ENCODE data around the gene RXRA. TPM values are rescaled to one million over a fixed set of nuclear protein-coding genes. Genes with fewer than 3 reads are reported as not detected.
A peak's percentile ranks its signal among the peaks of the same experiment; 100 is the strongest.

RXRA gene
- total and polyA plus RNA-seq, 2 of the 13 experiments (the other 11 are each of a cell fraction or from before 2014, with no cell fraction given) = 18.9 to 29.2 TPM

GRCh38 chr9:134328341-134328840 lies 2.1 kb downstream of the RXRA start (continued):
- TF ChIP-seq AFF4 (CRISPR knock-in tag; IDR thresholded peaks at IDR 0.05) = 0 out of 2 replicates have a peak, but pooled peaks have one; percentile 19
- TF ChIP-seq CTCF (CRISPR knock-in tag; IDR thresholded peaks at IDR 0.05) = peak; percentile 2; the same call in 1 of the 2 replicates
- TF ChIP-seq HNF1B (CRISPR knock-in tag; IDR thresholded peaks at IDR 0.05) = no peak
- no peak for TF ChIP-seq ZC3H13 (CRISPR knock-in tag; IDR thresholded peaks at IDR 0.05)
- TF ChIP-seq HCFC1 (IDR thresholded peaks at IDR 0.05; ENCODE audit: low read depth, low read length) = no peak
- no peak for TF ChIP-seq JUN (CRISPR knock-in tag; IDR thresholded peaks at IDR 0.05)
- no peak for TF ChIP-seq NR2C2 (CRISPR knock-in tag; IDR thresholded peaks at IDR 0.05; ENCODE audit: borderline replicate concordance)
- TF ChIP-seq NR2F1 (CRISPR knock-in tag; IDR thresholded peaks at IDR 0.05) = no peak
- TF ChIP-seq NFE2 (CRISPR knock-in tag; IDR thresholded peaks at IDR 0.05) = no peak
- no peak for TF ChIP-seq ARNT (IDR thresholded peaks at IDR 0.05)
- no peak for TF ChIP-seq TCF7L2 (IDR thresholded peaks at IDR 0.05; ENCODE audit: low read depth, low read length)
- 0 out of 2 replicates have a peak, but pooled peaks have one; percentile 12 for TF ChIP-seq MEIS1 (CRISPR knock-in tag; IDR thresholded peaks at IDR 0.05; ENCODE audit: borderline replicate concordance)
- peak; percentile 25; the same call in 1 of the 2 replicates for TF ChIP-seq FOXK2 (IDR thresholded peaks at IDR 0.05)
- no peak for TF ChIP-seq ZNF530 (CRISPR knock-in tag; IDR thresholded peaks at IDR 0.05; ENCODE audit: low read depth)
- no peak for TF ChIP-seq YEATS4 (CRISPR knock-in tag; IDR thresholded peaks at IDR 0.05; ENCODE audit: borderline replicate concordance)
- TF ChIP-seq SP140L (CRISPR knock-in tag; IDR thresholded peaks at IDR 0.05; ENCODE audit: borderline replicate concordance) = 0 out of 2 replicates have a peak, but pooled peaks have one; percentile 64
